GM23338 (cell line): ENCODE measurements around the gene RNF19B. TPM values are rescaled to one million over a fixed set of nuclear protein-coding genes. Genes with fewer than 3 reads are reported as not detected.

Experiments
- ATAC-seq: fragments of 200-7000 bp; cut with Tn5 transposase; 3 replicates; pipeline ENCODE4 v1.9.1; 2020
- DNase-seq: peaks from one replicate; pipeline ENCODE4 v3.0.0-alpha.2; 2015; ENCODE audit warnings: low spot score
- H2AFZ ChIP-seq: fragments of 200-600 bp; sonication (generic); 2 replicates; pipeline ENCODE4 v1.8.0; 2016; ENCODE audit warnings: antibody characterized with exemption, mild to moderate bottlenecking, moderate library complexity
- H3F3A ChIP-seq: fragments of 200-600 bp; sonication (generic); replicated peaks from 2 replicates; pipeline ENCODE4 v1.8.0; 2017; ENCODE audit warnings: antibody characterized with exemption, mixed run types, low read depth
- H3K27ac ChIP-seq: fragments of 200-600 bp; sonication (generic); 2 replicates; pipeline ENCODE4 v1.6.1; 2016; ENCODE audit warnings: low read depth
- H3K27me3 ChIP-seq: fragments of 200-600 bp; sonication (generic); 2 replicates; pipeline ENCODE4 v1.8.0; 2016; ENCODE audit warnings: mild to moderate bottlenecking, mixed run types, moderate library complexity; ENCODE audit not compliant: insufficient read depth
- H3K36me3 ChIP-seq: fragments of 200-600 bp; sonication (generic); 2 replicates; pipeline ENCODE4 v1.8.0; 2016; ENCODE audit warnings: mild to moderate bottlenecking; ENCODE audit not compliant: insufficient read depth
- H3K4me1 ChIP-seq: fragments of 200-600 bp; sonication (generic); 2 replicates; pipeline ENCODE4 v1.8.0; 2016; ENCODE audit warnings: mild to moderate bottlenecking, moderate library complexity; ENCODE audit not compliant: insufficient read depth
- H3K4me2 ChIP-seq: fragments of 200-600 bp; sonication (generic); 2 replicates; pipeline ENCODE4 v1.7.1; 2017; ENCODE audit warnings: mixed run types
- H3K4me3 ChIP-seq: fragments of 200-600 bp; sonication (generic); 2 replicates; pipeline ENCODE4 v1.6.1; 2016; ENCODE audit warnings: mixed run types
- H3K79me2 ChIP-seq: fragments of 200-600 bp; sonication (generic); replicated peaks from 2 replicates; pipeline ENCODE4 v1.8.0; 2017; ENCODE audit warnings: mild to moderate bottlenecking; ENCODE audit not compliant: insufficient read depth
- H3K9me2 ChIP-seq: fragments of 200-600 bp; sonication (generic); 2 replicates; pipeline ENCODE4 v1.8.0; 2017; ENCODE audit not compliant: insufficient read depth
- H4K20me1 ChIP-seq: fragments of 200-600 bp; sonication (generic); replicated peaks from 2 replicates; pipeline ENCODE4 v1.8.0; 2017; ENCODE audit warnings: mild to moderate bottlenecking; ENCODE audit not compliant: insufficient read depth
- H3K27ac Mint-ChIP-seq: 2 replicates; pipeline ENCODE4 v1.8.0; 2020; ENCODE audit warnings: inconsistent platforms, mild to moderate bottlenecking, moderate library complexity, mixed read lengths
- H3K27me3 Mint-ChIP-seq: 3 replicates; pipeline ENCODE4 v1.8.0; 2022; ENCODE audit warnings: low read depth, mild to moderate bottlenecking, moderate library complexity, mixed read lengths, inconsistent platforms; ENCODE audit not compliant: insufficient read depth, poor library complexity
- H3K36me3 Mint-ChIP-seq: 3 replicates; pipeline ENCODE4 v1.8.0; 2021; ENCODE audit warnings: low read depth, mild to moderate bottlenecking, inconsistent platforms, moderate library complexity, mixed read lengths
- H3K4me1 Mint-ChIP-seq: 3 replicates; pipeline ENCODE4 v1.8.0; 2020; ENCODE audit warnings: mild to moderate bottlenecking, inconsistent platforms, mixed read lengths
- H3K4me3 Mint-ChIP-seq: 3 replicates; pipeline ENCODE4 v1.8.0; 2021; ENCODE audit warnings: moderate library complexity, mild to moderate bottlenecking, inconsistent platforms, mixed read lengths
- H3K9me3 Mint-ChIP-seq: 3 replicates; pipeline ENCODE4 v1.8.0; 2020; ENCODE audit warnings: moderate library complexity, mild to moderate bottlenecking, inconsistent platforms, mixed read lengths
- NANOG ChIP-seq: IDR thresholded peaks from 2 replicates; pipeline ENCODE4 v1.6.1; 2016; ENCODE audit warnings: antibody characterized with exemption, borderline replicate concordance
- POLR2AphosphoS5 ChIP-seq: IDR thresholded peaks from 2 replicates; pipeline ENCODE4 v1.6.1; 2016; ENCODE audit warnings: antibody characterized with exemption, low read depth
- polyA plus RNA-seq: library from polyadenylated mRNA; unstranded; fragments of >200 nt; fragmentation: Nextera tagmentation; extraction: Ambion mirVana; gene quantifications from 2 replicates; pipeline ENCODE4 v1.2.1, GENCODE V29; 2016
- total RNA-seq: library from RNA; depleted of rRNA; stranded (reverse); fragments of >200 nt; shearing (Covaris generic); gene quantifications from 2 replicates; pipeline ENCODE4 v1.2.3, GENCODE V29; 2014
- TF ChIP-seq, protein P1 (sequence below), 2 experiments: fragments of 200-600 bp in 1 of 2; sonication (generic) in 1 of 2; conservative IDR thresholded peaks; 2 replicates each; pipeline versions ENCODE4 v1.5.1 to v1.6.1; 2016 to 2017; ENCODE audit warnings: antibody characterized with exemption in 2 of 2, low read depth in 2 of 2, mild to moderate bottlenecking in 2 of 2, moderate library complexity in 1 of 2
- TF ChIP-seq, protein P2 (sequence below): IDR thresholded peaks from one replicate; pipeline ENCODE4 v1.6.1; 2018; ENCODE audit warnings: antibody characterized with exemption; ENCODE audit not compliant: unreplicated experiment

RNF19B gene
- total and polyA plus RNA-seq, 2 experiments from 2014 or later = 2.9 to 11.9 TPM

DNA sequence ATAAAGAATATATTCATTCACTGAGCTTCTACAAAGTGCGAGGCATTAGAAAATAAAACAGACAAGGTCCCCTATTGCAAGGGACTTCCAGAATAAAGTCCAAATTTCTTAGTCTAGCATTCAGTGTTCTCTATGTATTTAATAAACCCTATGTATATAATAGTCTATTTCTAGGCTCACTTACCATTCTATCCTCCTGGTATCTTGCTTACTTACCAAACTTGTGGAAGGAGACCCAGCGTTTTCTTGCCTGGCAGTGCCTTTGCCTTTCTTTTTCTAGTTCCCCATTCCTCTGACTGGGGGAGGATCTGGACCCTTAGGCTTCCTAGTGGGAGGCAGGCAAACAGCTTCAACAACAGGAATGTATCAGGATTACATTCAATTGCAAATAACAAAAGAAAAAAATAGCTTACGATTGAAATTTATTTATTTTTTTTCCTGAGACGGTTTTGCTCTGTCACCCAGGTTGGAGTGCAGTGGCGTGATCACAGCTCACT is 690 bp upstream of the RNF19B start (continued):
- TF ChIP-seq, protein P1, sequence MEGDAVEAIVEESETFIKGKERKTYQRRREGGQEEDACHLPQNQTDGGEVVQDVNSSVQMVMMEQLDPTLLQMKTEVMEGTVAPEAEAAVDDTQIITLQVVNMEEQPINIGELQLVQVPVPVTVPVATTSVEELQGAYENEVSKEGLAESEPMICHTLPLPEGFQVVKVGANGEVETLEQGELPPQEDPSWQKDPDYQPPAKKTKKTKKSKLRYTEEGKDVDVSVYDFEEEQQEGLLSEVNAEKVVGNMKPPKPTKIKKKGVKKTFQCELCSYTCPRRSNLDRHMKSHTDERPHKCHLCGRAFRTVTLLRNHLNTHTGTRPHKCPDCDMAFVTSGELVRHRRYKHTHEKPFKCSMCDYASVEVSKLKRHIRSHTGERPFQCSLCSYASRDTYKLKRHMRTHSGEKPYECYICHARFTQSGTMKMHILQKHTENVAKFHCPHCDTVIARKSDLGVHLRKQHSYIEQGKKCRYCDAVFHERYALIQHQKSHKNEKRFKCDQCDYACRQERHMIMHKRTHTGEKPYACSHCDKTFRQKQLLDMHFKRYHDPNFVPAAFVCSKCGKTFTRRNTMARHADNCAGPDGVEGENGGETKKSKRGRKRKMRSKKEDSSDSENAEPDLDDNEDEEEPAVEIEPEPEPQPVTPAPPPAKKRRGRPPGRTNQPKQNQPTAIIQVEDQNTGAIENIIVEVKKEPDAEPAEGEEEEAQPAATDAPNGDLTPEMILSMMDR (conservative IDR thresholded peaks at IDR 0.05; ENCODE audit: low read depth in 2 of 2) = no peak

DNA sequence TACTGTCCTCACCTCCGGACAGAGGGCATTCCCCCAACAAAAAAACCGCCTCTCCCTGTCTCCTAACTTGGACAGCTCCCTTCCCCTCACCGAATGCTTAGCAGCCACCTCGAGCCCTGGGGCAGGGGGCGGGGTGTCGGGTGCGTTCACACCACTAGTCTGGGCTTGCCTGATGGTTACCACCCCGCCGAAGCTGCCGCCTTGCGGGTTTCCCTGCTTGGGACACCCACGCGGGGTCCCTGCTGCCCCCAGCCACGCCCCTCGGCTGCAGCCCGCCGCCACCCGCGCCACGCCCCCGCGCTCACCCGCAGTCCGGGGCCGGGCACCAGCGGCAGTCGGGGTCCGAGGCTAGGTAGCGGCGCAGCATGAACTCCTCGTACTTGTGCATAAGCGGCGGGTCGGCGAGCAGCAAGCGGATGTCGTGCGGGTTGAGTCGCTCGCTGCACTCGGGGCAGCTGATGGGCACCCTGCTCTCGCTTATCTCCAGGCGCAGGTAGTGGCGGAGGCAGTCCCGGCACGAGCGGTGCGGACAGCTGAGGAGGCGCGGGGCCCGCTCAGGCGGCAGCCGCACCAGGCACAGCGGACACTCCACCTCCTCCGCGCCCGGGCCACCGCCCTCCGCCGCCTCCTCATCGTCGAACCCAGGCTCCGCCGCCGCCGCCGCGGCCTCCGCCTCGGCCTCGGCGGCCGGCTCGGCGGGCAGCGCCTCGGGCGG is 706 bp downstream of the RNF19B start:
- Mint-ChIP-seq H3K4me3 (peak overlapping the region; percentile 80), H3K36me3 (no peaks in the 10 kb centered on the region; the same call in 2 of the 3 replicates), H3K27me3 (peaks cover 24% of the 10 kb centered on the region), H3K27ac (no peak overlapping the region), H3K4me1 (peaks cover 18% of the 10 kb centered on the region), H3K9me3 (no peaks in the 10 kb centered on the region; the same call in 2 of the 3 replicates)
- H3K4me2 ChIP-seq = peak overlapping the region; percentile 90
- ATAC-seq (peak; percentile 69), DNase-seq (peak; percentile 82)
- no peak overlapping the region for H3K27ac ChIP-seq
- H2AFZ ChIP-seq = peak overlapping the region; percentile 88; the same call in 1 of the 2 replicates
- peaks cover 3% of the 10 kb centered on the region; the same call in 1 of the 2 replicates for H3K9me2 ChIP-seq
- H4K20me1 ChIP-seq = peaks cover 13% of the 10 kb centered on the region
- peaks cover 22% of the 10 kb centered on the region for H3K27me3 ChIP-seq
- TF ChIP-seq, protein P1 (conservative IDR thresholded peaks at IDR 0.05; ENCODE audit: low read depth in 2 of 2) = no peak
- no peak for TF ChIP-seq NANOG
- peak; percentile 30; the same call in 1 of the 2 replicates for TF ChIP-seq POLR2AphosphoS5
- TF ChIP-seq, protein P2, sequence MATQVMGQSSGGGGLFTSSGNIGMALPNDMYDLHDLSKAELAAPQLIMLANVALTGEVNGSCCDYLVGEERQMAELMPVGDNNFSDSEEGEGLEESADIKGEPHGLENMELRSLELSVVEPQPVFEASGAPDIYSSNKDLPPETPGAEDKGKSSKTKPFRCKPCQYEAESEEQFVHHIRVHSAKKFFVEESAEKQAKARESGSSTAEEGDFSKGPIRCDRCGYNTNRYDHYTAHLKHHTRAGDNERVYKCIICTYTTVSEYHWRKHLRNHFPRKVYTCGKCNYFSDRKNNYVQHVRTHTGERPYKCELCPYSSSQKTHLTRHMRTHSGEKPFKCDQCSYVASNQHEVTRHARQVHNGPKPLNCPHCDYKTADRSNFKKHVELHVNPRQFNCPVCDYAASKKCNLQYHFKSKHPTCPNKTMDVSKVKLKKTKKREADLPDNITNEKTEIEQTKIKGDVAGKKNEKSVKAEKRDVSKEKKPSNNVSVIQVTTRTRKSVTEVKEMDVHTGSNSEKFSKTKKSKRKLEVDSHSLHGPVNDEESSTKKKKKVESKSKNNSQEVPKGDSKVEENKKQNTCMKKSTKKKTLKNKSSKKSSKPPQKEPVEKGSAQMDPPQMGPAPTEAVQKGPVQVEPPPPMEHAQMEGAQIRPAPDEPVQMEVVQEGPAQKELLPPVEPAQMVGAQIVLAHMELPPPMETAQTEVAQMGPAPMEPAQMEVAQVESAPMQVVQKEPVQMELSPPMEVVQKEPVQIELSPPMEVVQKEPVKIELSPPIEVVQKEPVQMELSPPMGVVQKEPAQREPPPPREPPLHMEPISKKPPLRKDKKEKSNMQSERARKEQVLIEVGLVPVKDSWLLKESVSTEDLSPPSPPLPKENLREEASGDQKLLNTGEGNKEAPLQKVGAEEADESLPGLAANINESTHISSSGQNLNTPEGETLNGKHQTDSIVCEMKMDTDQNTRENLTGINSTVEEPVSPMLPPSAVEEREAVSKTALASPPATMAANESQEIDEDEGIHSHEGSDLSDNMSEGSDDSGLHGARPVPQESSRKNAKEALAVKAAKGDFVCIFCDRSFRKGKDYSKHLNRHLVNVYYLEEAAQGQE = peak; percentile 61
- no peaks in the 10 kb centered on the region for H3K36me3 ChIP-seq
- H3K79me2 ChIP-seq = peaks cover 31% of the 10 kb centered on the region
- no peaks in the 10 kb centered on the region for H3F3A ChIP-seq
- H3K4me1 ChIP-seq = peaks cover 20% of the 10 kb centered on the region
- H3K4me3 ChIP-seq = peak overlapping the region; percentile 82
